K562 (cell line): Measurements from ENCODE around the gene ADCY4. TPM values are rescaled to one million over a fixed set of nuclear protein-coding genes. Genes with fewer than 3 reads are reported as not detected.

Experiments
- ARID1B ChIP-seq: fragments of 450-650 bp; IDR thresholded peaks from 2 replicates; pipeline ENCODE4 v1.6.1; 2016; ENCODE audit warnings: antibody characterized with exemption, mild to moderate bottlenecking, inconsistent platforms
- ATF7 ChIP-seq: fragments of 450-650 bp; IDR thresholded peaks from 2 replicates; pipeline ENCODE4 v1.7.1; 2014; ENCODE audit warnings: mild to moderate bottlenecking, moderate library complexity
- BRD4 ChIP-seq: fragments of 200-600 bp; sonication (generic); IDR thresholded peaks from 2 replicates; pipeline ENCODE4 v1.6.1; 2017; ENCODE audit warnings: inconsistent platforms
- CBX8 ChIP-seq: fragments of 200-600 bp; sonication (generic); IDR thresholded peaks from 2 replicates; pipeline ENCODE4 v1.6.1; 2012; ENCODE audit warnings: borderline replicate concordance, mixed run types, low read depth, mild to moderate bottlenecking, moderate library complexity, mixed read lengths, low read length, control low read depth, inconsistent platforms; ENCODE audit not compliant: poor library complexity, severe bottlenecking; ENCODE audit errors: extremely low read depth
- CREB1 ChIP-seq, 2 experiments: sonication (generic) in 1 of 2; formaldehyde crosslinking in 1 of 2; IDR thresholded peaks; 2 replicates each; pipeline versions ENCODE4 v1.6.1 to v1.8.0; 2012 to 2022; ENCODE audit warnings: inconsistent platforms in 1 of 2, mild to moderate bottlenecking in 1 of 2, missing genetic modification reagents in 1 of 2, moderate library complexity in 1 of 2
- EWSR1 ChIP-seq: fragments of 450-650 bp; IDR thresholded peaks from 2 replicates; pipeline ENCODE4 v1.6.1; 2018; ENCODE audit warnings: borderline replicate concordance, mild to moderate bottlenecking, low read depth, moderate library complexity; ENCODE audit not compliant: partially characterized antibody
- HNRNPUL1 ChIP-seq: fragments of 200-400 bp; formaldehyde crosslinking; IDR thresholded peaks from 2 replicates; pipeline ENCODE4 v1.6.1; 2017; ENCODE audit warnings: low read length
- JUND ChIP-seq, 2 experiments: IDR thresholded peaks; 2 replicates in 1 of 2; 3 replicates in 1 of 2; pipeline ENCODE4 v1.6.1; 2011; ENCODE audit warnings: borderline replicate concordance in 2 of 2, low read depth in 2 of 2, low read length in 2 of 2, improper control_type of control experiment in 1 of 2, missing biosample characterization in 1 of 2, missing genetic modification characterization in 1 of 2, missing genetic modification reagents in 1 of 2
- NFE2L1 ChIP-seq: fragments of 450-650 bp; IDR thresholded peaks from 2 replicates; pipeline ENCODE4 v1.6.1; 2016; ENCODE audit warnings: missing genetic modification characterization, low read depth, mild to moderate bottlenecking, missing compliant biosample characterization, moderate library complexity, borderline replicate concordance
- RFX5 ChIP-seq: IDR thresholded peaks from 2 replicates; pipeline ENCODE4 v1.6.1; 2011; ENCODE audit warnings: low read depth, mild to moderate bottlenecking, improper control_type of control experiment, low read length
- SOX6 ChIP-seq: fragments of 450-650 bp; IDR thresholded peaks from 2 replicates; pipeline ENCODE4 v1.6.1; 2014; ENCODE audit warnings: mild to moderate bottlenecking
- YY1 ChIP-seq, 3 experiments: IDR thresholded peaks; 2 replicates each; pipeline ENCODE4 v1.6.1; 2011; ENCODE audit warnings: low read length in 2 of 3, mild to moderate bottlenecking in 2 of 3, moderate library complexity in 2 of 3, borderline replicate concordance in 1 of 3, control low read depth in 1 of 3, low read depth in 1 of 3; ENCODE audit not compliant: insufficient read depth in 3 of 3, insufficient replicate concordance in 2 of 3, control insufficient read depth in 1 of 3, insufficient read length in 1 of 3; ENCODE audit errors: extremely low read depth in 1 of 3
- polyA plus RNA-seq, 8 experiments: library from polyadenylated mRNA; depleted of rRNA in 4 of 8; stranded (reverse) in 5 of 8; unstranded in 3 of 8; fragments of >200 nt; fragmentation: Nextera tagmentation in 2 of 8; fragmentation: Illumina TruSeq in 1 of 8; extraction: Ambion mirVana in 2 of 8; extraction: Trizol in 1 of 8; gene quantifications; 2 replicates each; pipeline versions ENCODE4 v1.2.1 to v1.2.3, GENCODE V29; 2011 to 2014; ENCODE audit warnings: inconsistent platforms in 1 of 8, missing spikeins in 1 of 8
- total RNA-seq, 7 experiments: library from RNA; depleted of rRNA in 6 of 7; stranded (reverse); fragments of >200 nt in 6 of 7; fragmentation: Illumina TruSeq in 2 of 7; extraction: Trizol in 2 of 7; gene quantifications; 2 replicates each; pipeline versions ENCODE4 v1.2.1 to v1.2.3, GENCODE V29; 2011 to 2021; ENCODE audit warnings: low replicate concordance in 1 of 7
- TF ChIP-seq, protein P1 (sequence below): fragments of 450-650 bp; IDR thresholded peaks from 2 replicates; pipeline ENCODE4 v1.6.1; 2018; ENCODE audit warnings: mild to moderate bottlenecking, low read depth; ENCODE audit not compliant: partially characterized antibody
- TF ChIP-seq, protein P2 (sequence below): fragments of 450-650 bp; IDR thresholded peaks from 2 replicates; pipeline ENCODE4 v1.6.1; 2017; ENCODE audit warnings: mild to moderate bottlenecking, moderate library complexity

The ADCY4 gene
- total and polyA plus RNA-seq, 9 of the 15 experiments (the other 6 are each of a cell fraction or from before 2014, with no cell fraction given), result 0.04 to 0.31 (median 0.15) TPM; not detected in 2

DNA sequence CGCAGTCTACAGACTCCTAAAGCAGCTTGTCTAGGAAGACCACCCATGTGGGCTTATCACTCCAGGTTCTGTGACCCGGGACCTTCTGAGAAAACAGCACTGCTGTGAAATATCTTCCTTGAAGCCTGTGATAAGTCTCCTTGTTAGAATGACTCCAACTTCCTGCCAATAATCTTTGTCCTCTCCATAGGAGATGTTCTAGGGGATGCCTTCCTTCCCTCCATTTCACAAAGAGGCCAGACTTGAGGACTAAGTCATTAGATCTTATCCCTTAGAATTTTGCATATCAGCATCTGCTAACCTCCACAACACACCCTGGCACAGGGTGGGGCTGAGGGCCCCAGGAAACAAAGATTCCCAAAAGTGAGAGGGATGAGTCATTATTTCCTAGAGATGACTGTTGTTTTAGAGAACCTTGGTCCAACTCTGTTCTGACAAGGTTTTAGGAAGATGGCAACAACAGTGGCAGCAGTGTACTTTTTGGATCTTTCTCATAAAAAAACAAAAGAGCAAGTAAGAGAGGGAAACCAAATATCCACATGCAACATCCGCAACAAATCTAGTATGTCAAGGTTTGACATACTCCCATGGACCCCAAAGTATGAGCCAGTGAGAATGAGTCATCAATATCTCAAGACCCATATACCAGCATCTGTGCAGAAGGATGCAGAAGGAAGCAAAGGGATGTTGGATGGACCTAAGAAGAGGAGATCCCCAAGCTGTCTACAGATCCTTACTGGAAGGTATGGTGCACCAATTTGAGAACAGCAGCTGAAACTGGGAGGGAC is 17.5 kb downstream of the ADCY4 start (continued):
- no peak for TF ChIP-seq YY1 (IDR thresholded peaks at IDR 0.05; ENCODE audit: borderline replicate concordance in 1 of 3, control insufficient read depth in 1 of 3, extremely low read depth in 1 of 3, insufficient read depth in 3 of 3, insufficient read length in 1 of 3, insufficient replicate concordance in 2 of 3, low read depth in 1 of 3, low read length in 2 of 3)
- peak; percentile 58 for TF ChIP-seq ARID1B
- peak; percentile 33; the same call in 1 of the 2 replicates for TF ChIP-seq ATF7
- TF ChIP-seq, protein P1, sequence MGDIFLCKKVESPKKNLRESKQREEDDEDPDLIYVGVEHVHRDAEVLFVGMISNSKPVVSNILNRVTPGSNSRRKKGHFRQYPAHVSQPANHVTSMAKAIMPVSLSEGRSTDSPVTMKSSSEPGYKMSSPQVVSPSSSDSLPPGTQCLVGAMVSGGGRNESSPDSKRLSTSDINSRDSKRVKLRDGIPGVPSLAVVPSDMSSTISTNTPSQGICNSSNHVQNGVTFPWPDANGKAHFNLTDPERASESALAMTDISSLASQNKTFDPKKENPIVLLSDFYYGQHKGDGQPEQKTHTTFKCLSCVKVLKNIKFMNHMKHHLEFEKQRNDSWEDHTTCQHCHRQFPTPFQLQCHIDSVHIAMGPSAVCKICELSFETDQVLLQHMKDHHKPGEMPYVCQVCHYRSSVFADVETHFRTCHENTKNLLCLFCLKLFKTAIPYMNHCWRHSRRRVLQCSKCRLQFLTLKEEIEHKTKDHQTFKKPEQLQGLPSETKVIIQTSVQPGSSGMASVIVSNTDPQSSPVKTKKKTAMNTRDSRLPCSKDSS, result no peak
- no peak for TF ChIP-seq EWSR1
- TF ChIP-seq CBX8, result no peak
- TF ChIP-seq HNRNPUL1, result no peak
- TF ChIP-seq BRD4, result no peak
- peak; percentile 86 for TF ChIP-seq JUND (IDR thresholded peaks at IDR 0.05; ENCODE audit: borderline replicate concordance, low read depth, low read length)
- peak; percentile 93; the same call in 2 of the 3 replicates for TF ChIP-seq JUND (tag; IDR thresholded peaks at IDR 0.05; ENCODE audit: borderline replicate concordance, low read depth, low read length)
- TF ChIP-seq, protein P2, sequence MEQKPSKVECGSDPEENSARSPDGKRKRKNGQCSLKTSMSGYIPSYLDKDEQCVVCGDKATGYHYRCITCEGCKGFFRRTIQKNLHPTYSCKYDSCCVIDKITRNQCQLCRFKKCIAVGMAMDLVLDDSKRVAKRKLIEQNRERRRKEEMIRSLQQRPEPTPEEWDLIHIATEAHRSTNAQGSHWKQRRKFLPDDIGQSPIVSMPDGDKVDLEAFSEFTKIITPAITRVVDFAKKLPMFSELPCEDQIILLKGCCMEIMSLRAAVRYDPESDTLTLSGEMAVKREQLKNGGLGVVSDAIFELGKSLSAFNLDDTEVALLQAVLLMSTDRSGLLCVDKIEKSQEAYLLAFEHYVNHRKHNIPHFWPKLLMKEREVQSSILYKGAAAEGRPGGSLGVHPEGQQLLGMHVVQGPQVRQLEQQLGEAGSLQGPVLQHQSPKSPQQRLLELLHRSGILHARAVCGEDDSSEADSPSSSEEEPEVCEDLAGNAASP, result no peak
- TF ChIP-seq SOX6, result peak; percentile 66
- no peak for TF ChIP-seq NFE2L1 (tag)
- TF ChIP-seq CREB1 (IDR thresholded peaks at IDR 0.05), result no peak
- no peak for TF ChIP-seq CREB1 (CRISPR knock-in tag; IDR thresholded peaks at IDR 0.05)
- no peak for TF ChIP-seq RFX5
